ENCODE data around the gene PALMD.

- TF ChIP-seq POLR2AphosphoS5 (IDR thresholded peaks at IDR 0.05) (no peak), EP300 (IDR thresholded peaks at IDR 0.05) (no peak), CTCF (IDR thresholded peaks at IDR 0.05) (no peak)
Measured at GRCh38 chr1:99660496-99660895, 14.6 kb downstream of the PALMD start.
